Esophagus muscularis mucosa (tissue), 3 donors: ENCODE measurements around the gene GRPEL2.

Experiments used
- POLR2AphosphoS5 ChIP-seq, 2 donors: sonication (generic); formaldehyde crosslinking; IDR thresholded peaks; one replicate each; pipeline ENCODE4 v1.6.1; 2017; ENCODE audit warnings: antibody characterized with exemption in 2 of 2
- TF ChIP-seq, protein P1 (sequence below), 3 experiments: fragments of 200-600 bp in 2 of 3; fragments of 450-650 bp in 1 of 3; sonication (generic) in 2 of 3; IDR thresholded peaks; one replicate each; pipeline ENCODE4 v1.5.1; 2017 to 2019; ENCODE audit warnings: antibody characterized with exemption in 3 of 3, mild to moderate bottlenecking in 2 of 3, moderate library complexity in 1 of 3

DNA sequence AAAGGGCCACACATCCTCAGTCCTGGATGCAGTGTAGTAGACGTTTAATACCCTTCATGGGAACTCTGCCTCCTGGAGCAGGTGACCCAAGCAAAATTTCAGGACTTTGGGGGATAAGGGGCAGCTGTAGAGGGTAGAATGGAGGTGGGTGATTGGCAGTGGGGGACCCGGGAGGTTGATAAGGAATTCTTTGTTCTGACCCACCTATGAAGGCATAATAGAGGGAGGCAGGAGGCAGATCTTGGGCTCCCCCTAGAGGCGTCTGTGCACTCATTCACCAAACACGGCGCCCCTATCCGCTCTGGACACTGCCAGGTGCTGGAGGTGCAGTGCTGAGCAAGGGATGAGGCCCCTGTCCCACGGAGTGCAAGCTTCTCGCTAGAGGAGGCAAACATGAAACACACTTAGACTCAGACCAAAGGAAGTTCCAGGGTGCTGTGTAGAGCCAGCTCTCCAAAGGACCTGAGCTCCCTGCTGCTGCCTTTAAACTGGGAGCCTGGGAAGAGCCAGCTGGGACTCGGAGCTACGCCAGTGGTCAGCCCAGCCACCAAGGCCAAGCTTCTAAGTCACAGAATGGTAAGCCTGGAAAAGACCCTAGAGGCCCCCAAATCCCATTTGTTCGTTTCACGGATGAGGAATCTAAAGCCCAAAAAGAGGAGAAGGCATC lies 26.1 kb downstream of the GRPEL2 start:
- no peak for TF ChIP-seq POLR2AphosphoS5 (IDR thresholded peaks at IDR 0.05)
- TF ChIP-seq, protein P1, sequence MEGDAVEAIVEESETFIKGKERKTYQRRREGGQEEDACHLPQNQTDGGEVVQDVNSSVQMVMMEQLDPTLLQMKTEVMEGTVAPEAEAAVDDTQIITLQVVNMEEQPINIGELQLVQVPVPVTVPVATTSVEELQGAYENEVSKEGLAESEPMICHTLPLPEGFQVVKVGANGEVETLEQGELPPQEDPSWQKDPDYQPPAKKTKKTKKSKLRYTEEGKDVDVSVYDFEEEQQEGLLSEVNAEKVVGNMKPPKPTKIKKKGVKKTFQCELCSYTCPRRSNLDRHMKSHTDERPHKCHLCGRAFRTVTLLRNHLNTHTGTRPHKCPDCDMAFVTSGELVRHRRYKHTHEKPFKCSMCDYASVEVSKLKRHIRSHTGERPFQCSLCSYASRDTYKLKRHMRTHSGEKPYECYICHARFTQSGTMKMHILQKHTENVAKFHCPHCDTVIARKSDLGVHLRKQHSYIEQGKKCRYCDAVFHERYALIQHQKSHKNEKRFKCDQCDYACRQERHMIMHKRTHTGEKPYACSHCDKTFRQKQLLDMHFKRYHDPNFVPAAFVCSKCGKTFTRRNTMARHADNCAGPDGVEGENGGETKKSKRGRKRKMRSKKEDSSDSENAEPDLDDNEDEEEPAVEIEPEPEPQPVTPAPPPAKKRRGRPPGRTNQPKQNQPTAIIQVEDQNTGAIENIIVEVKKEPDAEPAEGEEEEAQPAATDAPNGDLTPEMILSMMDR (IDR thresholded peaks at IDR 0.05): peak; percentile 53 to 77 (median 57)
